HL-60 (cell line): ENCODE measurements around the gene FBXO2.

Experiments used
- DNase-seq, 2 experiments: peaks; one replicate each; pipeline ENCODE4 v3.0.0-alpha.2; 2010 to 2020; ENCODE audit warnings: low read depth in 1 of 2, low spot score in 1 of 2
- H3K27ac ChIP-seq: fragments of 250-450 bp; sonication (Bioruptor Pico); replicated peaks from 2 replicates; pipeline ENCODE4 v1.5.1; 2020; ENCODE audit warnings: mild to moderate bottlenecking, moderate library complexity
- H3K27me3 ChIP-seq: fragments of 250-450 bp; sonication (Bioruptor Pico); 2 replicates; pipeline ENCODE4 v1.5.1; 2021; ENCODE audit warnings: mild to moderate bottlenecking, moderate library complexity; ENCODE audit not compliant: insufficient read depth, poor library complexity, severe bottlenecking
- H3K4me3 ChIP-seq: replicated peaks from 2 replicates; pipeline ENCODE4 v1.5.1; 2011; ENCODE audit warnings: mild to moderate bottlenecking, control low read depth, low read length; ENCODE audit not compliant: insufficient read depth
- GABPA ChIP-seq: IDR thresholded peaks from 2 replicates; pipeline ENCODE4 v1.6.1; 2012; ENCODE audit warnings: low read depth
- POLR2AphosphoS5 ChIP-seq: IDR thresholded peaks from 2 replicates; pipeline ENCODE4 v1.6.1; 2012; ENCODE audit warnings: low read depth
- SPI1 ChIP-seq: IDR thresholded peaks from 2 replicates; pipeline ENCODE4 v1.6.1; 2012; ENCODE audit warnings: low read depth, mild to moderate bottlenecking, borderline replicate concordance
- TF ChIP-seq, protein P1 (sequence below): IDR thresholded peaks from 2 replicates; pipeline ENCODE4 v1.6.1; 2012; ENCODE audit warnings: low read depth; ENCODE audit not compliant: insufficient replicate concordance
- TF ChIP-seq, protein P2 (sequence below): IDR thresholded peaks from one replicate; pipeline ENCODE4 v1.5.1; 2011; ENCODE audit warnings: low read length, control low read depth, inconsistent platforms; ENCODE audit not compliant: insufficient read depth

Gene FBXO2

DNA sequence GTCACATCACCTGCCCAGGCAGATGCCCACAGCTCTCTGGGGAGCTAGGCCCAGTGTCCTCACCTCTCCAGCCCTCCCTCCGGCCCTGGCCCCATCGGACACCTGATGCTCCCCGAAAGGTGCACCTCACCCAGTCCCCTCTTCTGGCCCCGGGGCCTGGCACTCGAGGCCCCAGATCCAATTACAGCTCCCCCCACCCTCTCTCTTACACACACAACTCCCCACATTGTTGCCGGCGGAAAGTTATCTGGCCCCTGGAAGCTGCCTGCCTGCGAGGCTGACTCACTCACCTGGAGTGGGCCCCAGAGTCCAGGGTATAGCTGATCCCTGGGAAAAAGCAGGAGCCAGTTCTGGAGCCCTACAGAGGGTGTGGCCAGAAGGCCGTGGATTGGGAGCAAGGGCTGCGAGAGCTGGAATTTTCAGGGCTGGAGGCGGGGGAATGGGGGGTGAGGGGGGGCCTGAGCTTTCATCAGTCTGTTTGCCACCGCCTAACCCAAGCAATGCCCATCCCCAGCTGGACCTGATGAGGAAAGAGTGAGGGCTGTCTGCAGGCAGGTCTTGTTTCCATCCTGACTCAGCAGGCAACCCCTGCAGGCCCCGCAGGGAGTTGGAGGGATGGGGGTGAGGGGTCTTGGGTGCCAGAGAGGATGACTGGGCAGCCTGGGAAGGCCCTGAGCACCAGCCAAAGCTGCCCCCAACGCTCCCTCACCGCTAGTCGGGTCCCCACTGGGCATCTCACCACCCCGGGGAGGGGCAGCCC lies 948 bp downstream of the FBXO2 start:
- no peak overlapping the region for H3K4me3 ChIP-seq
- no peak for TF ChIP-seq POLR2AphosphoS5
- TF ChIP-seq, protein P1, sequence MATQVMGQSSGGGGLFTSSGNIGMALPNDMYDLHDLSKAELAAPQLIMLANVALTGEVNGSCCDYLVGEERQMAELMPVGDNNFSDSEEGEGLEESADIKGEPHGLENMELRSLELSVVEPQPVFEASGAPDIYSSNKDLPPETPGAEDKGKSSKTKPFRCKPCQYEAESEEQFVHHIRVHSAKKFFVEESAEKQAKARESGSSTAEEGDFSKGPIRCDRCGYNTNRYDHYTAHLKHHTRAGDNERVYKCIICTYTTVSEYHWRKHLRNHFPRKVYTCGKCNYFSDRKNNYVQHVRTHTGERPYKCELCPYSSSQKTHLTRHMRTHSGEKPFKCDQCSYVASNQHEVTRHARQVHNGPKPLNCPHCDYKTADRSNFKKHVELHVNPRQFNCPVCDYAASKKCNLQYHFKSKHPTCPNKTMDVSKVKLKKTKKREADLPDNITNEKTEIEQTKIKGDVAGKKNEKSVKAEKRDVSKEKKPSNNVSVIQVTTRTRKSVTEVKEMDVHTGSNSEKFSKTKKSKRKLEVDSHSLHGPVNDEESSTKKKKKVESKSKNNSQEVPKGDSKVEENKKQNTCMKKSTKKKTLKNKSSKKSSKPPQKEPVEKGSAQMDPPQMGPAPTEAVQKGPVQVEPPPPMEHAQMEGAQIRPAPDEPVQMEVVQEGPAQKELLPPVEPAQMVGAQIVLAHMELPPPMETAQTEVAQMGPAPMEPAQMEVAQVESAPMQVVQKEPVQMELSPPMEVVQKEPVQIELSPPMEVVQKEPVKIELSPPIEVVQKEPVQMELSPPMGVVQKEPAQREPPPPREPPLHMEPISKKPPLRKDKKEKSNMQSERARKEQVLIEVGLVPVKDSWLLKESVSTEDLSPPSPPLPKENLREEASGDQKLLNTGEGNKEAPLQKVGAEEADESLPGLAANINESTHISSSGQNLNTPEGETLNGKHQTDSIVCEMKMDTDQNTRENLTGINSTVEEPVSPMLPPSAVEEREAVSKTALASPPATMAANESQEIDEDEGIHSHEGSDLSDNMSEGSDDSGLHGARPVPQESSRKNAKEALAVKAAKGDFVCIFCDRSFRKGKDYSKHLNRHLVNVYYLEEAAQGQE, result no peak
- no peak for TF ChIP-seq SPI1
- no peak overlapping the region for H3K27ac ChIP-seq
- H3K27me3 ChIP-seq, result no peaks in the 10 kb centered on the region
- no peak for DNase-seq

DNA sequence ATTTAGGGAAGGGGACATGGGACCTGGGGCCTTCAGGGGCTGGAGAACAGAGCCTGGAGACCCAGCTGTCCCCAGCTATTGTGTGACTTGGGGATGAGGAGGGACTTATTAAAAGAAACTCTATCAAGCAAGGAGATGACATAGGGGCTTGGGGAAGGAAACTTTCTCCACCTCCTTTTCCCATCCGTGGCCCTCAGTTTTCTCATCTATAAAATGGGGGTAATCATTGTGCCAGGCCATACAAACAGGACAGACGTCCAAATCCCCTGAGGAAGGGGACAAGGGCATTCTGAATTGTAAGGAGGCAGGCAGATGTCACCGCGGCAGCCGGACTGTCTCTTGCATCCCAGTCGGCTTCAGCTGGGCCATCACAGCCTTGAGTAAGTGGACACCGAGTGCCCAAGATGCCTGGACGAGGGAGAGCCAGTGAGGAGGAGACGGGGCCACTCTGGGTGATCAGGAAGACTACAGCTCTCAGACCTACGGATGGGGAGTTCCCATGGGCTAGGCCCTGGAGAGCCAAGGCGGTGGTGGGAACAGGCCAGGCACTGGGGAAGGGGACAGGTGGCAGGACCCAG lies 1.9 kb downstream of the FBXO2 start:
- H3K4me3 ChIP-seq, result no peak overlapping the region
- DNase-seq, result no peak
- TF ChIP-seq SPI1 (no peak), GABPA (no peak), POLR2AphosphoS5 (no peak)
- TF ChIP-seq, protein P2, sequence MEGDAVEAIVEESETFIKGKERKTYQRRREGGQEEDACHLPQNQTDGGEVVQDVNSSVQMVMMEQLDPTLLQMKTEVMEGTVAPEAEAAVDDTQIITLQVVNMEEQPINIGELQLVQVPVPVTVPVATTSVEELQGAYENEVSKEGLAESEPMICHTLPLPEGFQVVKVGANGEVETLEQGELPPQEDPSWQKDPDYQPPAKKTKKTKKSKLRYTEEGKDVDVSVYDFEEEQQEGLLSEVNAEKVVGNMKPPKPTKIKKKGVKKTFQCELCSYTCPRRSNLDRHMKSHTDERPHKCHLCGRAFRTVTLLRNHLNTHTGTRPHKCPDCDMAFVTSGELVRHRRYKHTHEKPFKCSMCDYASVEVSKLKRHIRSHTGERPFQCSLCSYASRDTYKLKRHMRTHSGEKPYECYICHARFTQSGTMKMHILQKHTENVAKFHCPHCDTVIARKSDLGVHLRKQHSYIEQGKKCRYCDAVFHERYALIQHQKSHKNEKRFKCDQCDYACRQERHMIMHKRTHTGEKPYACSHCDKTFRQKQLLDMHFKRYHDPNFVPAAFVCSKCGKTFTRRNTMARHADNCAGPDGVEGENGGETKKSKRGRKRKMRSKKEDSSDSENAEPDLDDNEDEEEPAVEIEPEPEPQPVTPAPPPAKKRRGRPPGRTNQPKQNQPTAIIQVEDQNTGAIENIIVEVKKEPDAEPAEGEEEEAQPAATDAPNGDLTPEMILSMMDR, result no peak
- TF ChIP-seq, protein P1, result no peak
- no peak overlapping the region for H3K27ac ChIP-seq
- no peaks in the 10 kb centered on the region for H3K27me3 ChIP-seq

DNA sequence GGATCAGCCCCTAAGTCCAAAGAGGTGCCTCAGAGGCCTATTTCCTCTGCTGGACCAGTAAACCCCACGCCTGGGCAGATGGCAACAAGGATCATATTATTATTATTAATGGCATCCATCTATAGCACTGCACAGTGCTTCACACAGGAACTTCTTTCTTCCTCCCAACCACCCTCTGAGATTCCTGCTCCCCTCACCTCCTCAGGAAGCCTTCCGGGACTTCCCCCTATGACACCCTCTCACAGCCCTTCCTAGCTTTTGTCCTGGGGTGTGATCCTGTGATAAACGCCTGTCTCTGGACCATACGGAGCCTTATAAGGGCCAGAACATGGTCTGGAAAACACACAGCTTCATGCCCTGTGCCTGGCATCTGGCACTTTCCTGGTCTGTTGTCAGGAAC lies 3.2 kb downstream of the FBXO2 start:
- H3K27me3 ChIP-seq, result no peaks in the 10 kb centered on the region
- DNase-seq, result no peak
- no peak overlapping the region for H3K27ac ChIP-seq
- TF ChIP-seq, protein P2, result no peak
- TF ChIP-seq SPI1 (no peak), POLR2AphosphoS5 (no peak), GABPA (no peak)
- TF ChIP-seq, protein P1, result no peak
- H3K4me3 ChIP-seq, result no peak overlapping the region
